ENCODE results near the gene ARRDC4. TPM values are rescaled to one million over a fixed set of nuclear protein-coding genes. Genes with fewer than 3 reads are reported as not detected.

ARRDC4 gene
- 10 to 100 TPM; 25.4 to 25.6 TPM for total RNA-seq

GRCh38 chr15:97960364-97961066, at the start of gene ARRDC4:
Gene ARRDC4, plus strand, starts transcription at chr15:97960703. Its CDS starts 159 bp downstream, at chr15:97960862.
- H3K4me1 ChIP-seq (replicated peaks) = no peaks in the 10 kb centered on the region
- peak; percentile 100 for DNase-seq (ENCODE audit: low spot score)
- H3K36me3 ChIP-seq = no peaks in the 10 kb centered on the region
- peak; percentile 79 for TF ChIP-seq POLR2A (IDR thresholded peaks at IDR 0.05)
- TF ChIP-seq POLR2AphosphoS5 (IDR thresholded peaks at IDR 0.05) = peak; percentile 97
- TF ChIP-seq CTCF (IDR thresholded peaks at IDR 0.05) = peak in 1 of 4 experiments; percentile 7
- peak within 1 kb of the TSS; percentile 86 to 89 for H3K4me3 ChIP-seq
- 2% methylated on average over 28 of the region's 69 CpGs for WGBS
- intact Hi-C loops (cut with DNase I) = no loop called here
- H3K27ac ChIP-seq = peak within 1 kb of the TSS; percentile 61 to 76
- no peaks in the 10 kb centered on the region for H3K9me3 ChIP-seq
- H3K27me3 ChIP-seq (replicated peaks; ENCODE audit: insufficient read depth) = no peaks in the 10 kb centered on the region

- 77% methylated on average over 6 of the region's 6 CpGs for WGBS
- H3K27me3 ChIP-seq (replicated peaks; ENCODE audit: insufficient read depth) = peaks cover 2% of the 10 kb centered on the region
- no peaks in the 10 kb centered on the region for H3K36me3 ChIP-seq
- H3K9me3 ChIP-seq = no peaks in the 10 kb centered on the region
- H3K27ac ChIP-seq = no peak overlapping the region
- no peak for DNase-seq (ENCODE audit: low spot score)
- H3K4me3 ChIP-seq = no peak overlapping the region
- no peaks in the 10 kb centered on the region for H3K4me1 ChIP-seq (replicated peaks)
- intact Hi-C loops (cut with DNase I) = no loop called here
- TF ChIP-seq POLR2A (IDR thresholded peaks at IDR 0.05) (no peak), CTCF (IDR thresholded peaks at IDR 0.05) (no peak), POLR2AphosphoS5 (IDR thresholded peaks at IDR 0.05) (no peak)
Measured at GRCh38 chr15:97914711-97915110, 45.8 kb upstream of the ARRDC4 start.

GRCh38 chr15:97915261-97915660, 45.2 kb upstream of the ARRDC4 start:
- TF ChIP-seq POLR2A (IDR thresholded peaks at IDR 0.05) (no peak), CTCF (IDR thresholded peaks at IDR 0.05) (no peak), POLR2AphosphoS5 (IDR thresholded peaks at IDR 0.05) (no peak)
- H3K4me1 ChIP-seq (replicated peaks) = no peaks in the 10 kb centered on the region
- intact Hi-C loops (cut with DNase I) = no loop called here
- WGBS = 74% methylated on average over 5 of the region's 5 CpGs
- no peaks in the 10 kb centered on the region for H3K36me3 ChIP-seq
- H3K27me3 ChIP-seq (replicated peaks; ENCODE audit: insufficient read depth) = peaks cover 2% of the 10 kb centered on the region
- DNase-seq (ENCODE audit: low spot score) = no peak
- no peak overlapping the region for H3K27ac ChIP-seq
- no peak overlapping the region for H3K4me3 ChIP-seq
- no peaks in the 10 kb centered on the region for H3K9me3 ChIP-seq

- no peaks in the 10 kb centered on the region for H3K36me3 ChIP-seq
- DNase-seq (ENCODE audit: low spot score) = no peak
- no peak overlapping the region for H3K4me3 ChIP-seq
Measured at GRCh38 chr15:97921296-97921865, 39.1 kb upstream of the ARRDC4 start.

More at GRCh38 chr15:97921296-97921865, 39.1 kb upstream of the ARRDC4 start:
- intact Hi-C loops (cut with DNase I) = no loop called here
- no peaks in the 10 kb centered on the region for H3K4me1 ChIP-seq (replicated peaks)
- TF ChIP-seq CTCF (IDR thresholded peaks at IDR 0.05) (no peak), POLR2AphosphoS5 (IDR thresholded peaks at IDR 0.05) (no peak), POLR2A (IDR thresholded peaks at IDR 0.05) (no peak)
- no peak overlapping the region for H3K27ac ChIP-seq
- WGBS = 50% methylated on average over 4 of the region's 4 CpGs
- H3K9me3 ChIP-seq = no peaks in the 10 kb centered on the region
- H3K27me3 ChIP-seq (replicated peaks; ENCODE audit: insufficient read depth) = no peaks in the 10 kb centered on the region
